ENCODE results near the gene LHFPL5.

Gene LHFPL5

DNA sequence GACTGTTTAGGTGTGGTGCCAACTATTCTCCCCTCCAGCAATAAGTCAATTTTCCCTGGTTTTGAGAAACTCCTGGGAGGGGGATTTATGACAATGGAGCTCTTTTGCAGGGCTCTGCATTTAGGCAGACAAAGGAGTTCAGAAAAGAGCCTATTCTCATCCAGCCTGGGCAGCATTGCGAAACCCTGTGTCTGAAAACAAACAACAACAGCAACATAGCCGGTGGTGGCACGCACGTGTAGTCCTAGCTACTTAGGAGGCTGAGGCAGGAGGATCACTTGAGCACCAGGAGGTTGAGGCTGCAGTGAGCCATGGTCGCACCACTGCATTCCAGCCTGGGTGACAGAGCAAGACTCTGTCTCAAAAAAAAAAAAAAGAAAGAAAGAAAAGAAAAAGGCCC, 14.5 kb upstream of the LHFPL5 start:
- TF ChIP-seq TCF12 (IDR thresholded peaks at IDR 0.05; ENCODE audit: low read depth) (no peak), ZBTB7A (IDR thresholded peaks at IDR 0.05; ENCODE audit: low read depth) (no peak), EP300 (IDR thresholded peaks at IDR 0.05; ENCODE audit: borderline replicate concordance) (no peak), NFIC (IDR thresholded peaks at IDR 0.05) (no peak), CEBPB (IDR thresholded peaks at IDR 0.05) (no peak), TAF1 (IDR thresholded peaks at IDR 0.05; ENCODE audit: low read depth) (no peak), RAD21 (IDR thresholded peaks at IDR 0.05; ENCODE audit: low read depth) (no peak)
- TF ChIP-seq, protein P1, sequence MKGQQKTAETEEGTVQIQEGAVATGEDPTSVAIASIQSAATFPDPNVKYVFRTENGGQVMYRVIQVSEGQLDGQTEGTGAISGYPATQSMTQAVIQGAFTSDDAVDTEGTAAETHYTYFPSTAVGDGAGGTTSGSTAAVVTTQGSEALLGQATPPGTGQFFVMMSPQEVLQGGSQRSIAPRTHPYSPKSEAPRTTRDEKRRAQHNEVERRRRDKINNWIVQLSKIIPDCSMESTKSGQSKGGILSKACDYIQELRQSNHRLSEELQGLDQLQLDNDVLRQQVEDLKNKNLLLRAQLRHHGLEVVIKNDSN (IDR thresholded peaks at IDR 0.05) = no peak
- TF ChIP-seq, protein P2, sequence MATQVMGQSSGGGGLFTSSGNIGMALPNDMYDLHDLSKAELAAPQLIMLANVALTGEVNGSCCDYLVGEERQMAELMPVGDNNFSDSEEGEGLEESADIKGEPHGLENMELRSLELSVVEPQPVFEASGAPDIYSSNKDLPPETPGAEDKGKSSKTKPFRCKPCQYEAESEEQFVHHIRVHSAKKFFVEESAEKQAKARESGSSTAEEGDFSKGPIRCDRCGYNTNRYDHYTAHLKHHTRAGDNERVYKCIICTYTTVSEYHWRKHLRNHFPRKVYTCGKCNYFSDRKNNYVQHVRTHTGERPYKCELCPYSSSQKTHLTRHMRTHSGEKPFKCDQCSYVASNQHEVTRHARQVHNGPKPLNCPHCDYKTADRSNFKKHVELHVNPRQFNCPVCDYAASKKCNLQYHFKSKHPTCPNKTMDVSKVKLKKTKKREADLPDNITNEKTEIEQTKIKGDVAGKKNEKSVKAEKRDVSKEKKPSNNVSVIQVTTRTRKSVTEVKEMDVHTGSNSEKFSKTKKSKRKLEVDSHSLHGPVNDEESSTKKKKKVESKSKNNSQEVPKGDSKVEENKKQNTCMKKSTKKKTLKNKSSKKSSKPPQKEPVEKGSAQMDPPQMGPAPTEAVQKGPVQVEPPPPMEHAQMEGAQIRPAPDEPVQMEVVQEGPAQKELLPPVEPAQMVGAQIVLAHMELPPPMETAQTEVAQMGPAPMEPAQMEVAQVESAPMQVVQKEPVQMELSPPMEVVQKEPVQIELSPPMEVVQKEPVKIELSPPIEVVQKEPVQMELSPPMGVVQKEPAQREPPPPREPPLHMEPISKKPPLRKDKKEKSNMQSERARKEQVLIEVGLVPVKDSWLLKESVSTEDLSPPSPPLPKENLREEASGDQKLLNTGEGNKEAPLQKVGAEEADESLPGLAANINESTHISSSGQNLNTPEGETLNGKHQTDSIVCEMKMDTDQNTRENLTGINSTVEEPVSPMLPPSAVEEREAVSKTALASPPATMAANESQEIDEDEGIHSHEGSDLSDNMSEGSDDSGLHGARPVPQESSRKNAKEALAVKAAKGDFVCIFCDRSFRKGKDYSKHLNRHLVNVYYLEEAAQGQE (IDR thresholded peaks at IDR 0.05; ENCODE audit: low read depth) = no peak

DNA sequence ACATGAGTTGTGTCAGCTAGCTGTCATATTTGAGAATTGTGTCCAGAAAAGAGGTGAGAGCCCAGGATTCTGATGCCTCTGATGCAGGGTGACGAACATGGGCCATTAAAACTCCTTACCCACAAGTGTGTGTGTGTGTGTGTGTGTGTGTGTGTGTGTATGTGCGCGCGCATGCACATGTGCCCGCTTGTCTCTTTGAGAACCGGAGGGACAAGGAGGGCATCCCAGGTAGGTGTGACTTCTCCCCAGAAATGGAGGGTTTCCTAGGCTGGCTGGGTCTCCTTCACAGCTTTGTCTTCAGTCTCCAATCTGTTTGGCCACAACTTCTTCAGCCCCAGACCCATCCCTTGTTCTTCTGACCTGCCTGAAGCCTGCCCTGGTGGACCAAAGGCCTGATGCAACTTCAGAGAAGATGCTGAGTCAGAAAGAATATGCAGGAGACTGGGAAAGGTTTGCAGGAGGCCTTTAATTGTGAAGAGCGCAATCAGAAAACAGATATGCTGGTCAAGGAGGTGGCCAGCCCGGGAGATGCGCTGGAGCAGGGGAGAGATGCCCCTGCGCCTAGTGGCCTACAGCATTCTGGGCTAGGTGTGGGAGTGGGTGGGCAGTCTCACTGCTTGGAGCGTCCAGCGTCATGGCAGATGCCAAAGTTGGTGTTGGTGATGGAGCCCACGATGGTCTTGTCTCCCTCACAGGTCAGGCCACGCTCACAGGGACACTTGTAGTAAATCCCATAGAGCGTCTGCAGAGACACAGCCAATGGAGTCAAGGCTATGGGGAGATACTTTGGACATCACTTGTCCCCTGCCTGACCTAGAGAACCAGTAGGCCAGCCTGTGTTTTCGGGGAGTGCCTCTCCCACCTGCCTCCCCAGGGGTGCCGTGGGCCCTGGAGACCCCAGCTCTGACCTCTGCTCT, 10.4 kb upstream of the LHFPL5 start:
- TF ChIP-seq CEBPB (IDR thresholded peaks at IDR 0.05) (no peak), YY1 (IDR thresholded peaks at IDR 0.05; ENCODE audit: low read depth) (no peak), NFIC (IDR thresholded peaks at IDR 0.05) (no peak), TCF12 (IDR thresholded peaks at IDR 0.05; ENCODE audit: low read depth) (no peak), TAF1 (IDR thresholded peaks at IDR 0.05; ENCODE audit: low read depth) (no peak), EGR1 (IDR thresholded peaks at IDR 0.05) (no peak)
- TF ChIP-seq, protein P1 (IDR thresholded peaks at IDR 0.05) = no peak

DNA sequence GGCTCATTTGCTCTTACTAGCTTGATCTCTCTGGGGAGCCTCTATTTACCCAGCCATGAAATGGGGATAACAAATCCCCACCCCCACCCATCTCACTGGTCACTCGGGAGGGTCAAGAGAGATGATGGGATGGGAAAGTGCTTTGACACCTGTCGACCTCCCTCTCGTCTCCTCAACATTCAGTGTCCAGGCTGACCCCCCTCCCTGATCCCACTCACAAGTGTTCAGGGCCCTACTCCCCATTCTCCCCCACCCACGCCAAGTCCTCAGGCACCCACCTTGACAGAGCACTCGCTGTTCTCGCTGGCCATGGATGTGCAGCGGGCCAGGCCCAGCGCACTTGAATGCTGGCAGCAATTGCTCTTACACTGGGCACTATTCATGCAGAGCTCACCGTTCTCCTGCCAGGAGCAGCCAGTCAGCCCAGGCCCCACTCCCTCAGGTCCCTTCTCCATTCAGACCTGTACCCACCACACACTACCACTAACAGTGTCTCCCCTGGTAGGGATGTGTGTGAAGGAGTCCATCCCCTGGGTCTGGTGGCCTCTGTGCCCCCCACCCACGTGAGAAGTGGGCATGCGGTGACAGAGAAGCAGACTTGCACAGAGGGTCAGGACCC, 9.6 kb upstream of the LHFPL5 start:
- TF ChIP-seq, protein P1 (IDR thresholded peaks at IDR 0.05) = no peak
- TF ChIP-seq EGR1 (IDR thresholded peaks at IDR 0.05) = no peak
- no peak for TF ChIP-seq YY1 (IDR thresholded peaks at IDR 0.05; ENCODE audit: low read depth)
- TF ChIP-seq FOXM1 (IDR thresholded peaks at IDR 0.05; ENCODE audit: borderline replicate concordance, low read depth) = no peak
- TF ChIP-seq TCF12 (IDR thresholded peaks at IDR 0.05; ENCODE audit: low read depth) = no peak
- TF ChIP-seq RAD21 (IDR thresholded peaks at IDR 0.05; ENCODE audit: low read depth) = no peak
- TF ChIP-seq NFIC (IDR thresholded peaks at IDR 0.05) = no peak
- no peak for TF ChIP-seq CREB1 (IDR thresholded peaks at IDR 0.05; ENCODE audit: low read depth)
- TF ChIP-seq, protein P3, sequence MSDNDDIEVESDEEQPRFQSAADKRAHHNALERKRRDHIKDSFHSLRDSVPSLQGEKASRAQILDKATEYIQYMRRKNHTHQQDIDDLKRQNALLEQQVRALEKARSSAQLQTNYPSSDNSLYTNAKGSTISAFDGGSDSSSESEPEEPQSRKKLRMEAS (IDR thresholded peaks at IDR 0.05) = no peak
- TF ChIP-seq, protein P2 (IDR thresholded peaks at IDR 0.05; ENCODE audit: low read depth) = no peak
- no peak for TF ChIP-seq ZBTB7A (IDR thresholded peaks at IDR 0.05; ENCODE audit: low read depth)
- TF ChIP-seq CEBPB (IDR thresholded peaks at IDR 0.05) = no peak
- no peak for TF ChIP-seq TEAD4 (IDR thresholded peaks at IDR 0.05)
- no peak for TF ChIP-seq EP300 (IDR thresholded peaks at IDR 0.05; ENCODE audit: borderline replicate concordance)

DNA sequence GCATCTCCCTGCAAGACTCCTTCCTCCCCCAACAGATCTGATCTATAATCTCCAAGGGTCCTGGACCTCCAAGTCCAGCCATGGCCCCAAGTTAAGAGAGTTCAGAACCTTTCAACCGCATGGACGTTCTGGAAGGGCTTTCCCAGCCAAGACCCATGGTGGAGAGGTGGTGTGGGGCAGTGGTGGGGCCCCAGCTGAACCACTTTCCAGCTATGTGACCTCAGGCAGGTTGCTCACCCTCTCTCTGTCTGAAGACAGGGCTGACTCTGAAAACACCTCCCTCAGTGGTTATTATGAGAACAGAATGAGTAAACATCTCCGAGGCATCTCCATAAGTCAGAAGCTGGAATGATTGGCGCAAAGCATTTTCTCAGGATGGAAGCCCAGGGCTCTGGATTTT, 8.9 kb upstream of the LHFPL5 start:
- no peak for TF ChIP-seq FOXM1 (IDR thresholded peaks at IDR 0.05; ENCODE audit: borderline replicate concordance, low read depth)
- no peak for TF ChIP-seq NFIC (IDR thresholded peaks at IDR 0.05)
- TF ChIP-seq TCF12 (IDR thresholded peaks at IDR 0.05; ENCODE audit: low read depth) = no peak
- TF ChIP-seq TAF1 (IDR thresholded peaks at IDR 0.05; ENCODE audit: low read depth) = no peak
- TF ChIP-seq TEAD4 (IDR thresholded peaks at IDR 0.05) = no peak
- no peak for TF ChIP-seq EGR1 (IDR thresholded peaks at IDR 0.05)
- no peak for TF ChIP-seq YY1 (IDR thresholded peaks at IDR 0.05; ENCODE audit: low read depth)
- TF ChIP-seq, protein P3 (IDR thresholded peaks at IDR 0.05) = no peak

DNA sequence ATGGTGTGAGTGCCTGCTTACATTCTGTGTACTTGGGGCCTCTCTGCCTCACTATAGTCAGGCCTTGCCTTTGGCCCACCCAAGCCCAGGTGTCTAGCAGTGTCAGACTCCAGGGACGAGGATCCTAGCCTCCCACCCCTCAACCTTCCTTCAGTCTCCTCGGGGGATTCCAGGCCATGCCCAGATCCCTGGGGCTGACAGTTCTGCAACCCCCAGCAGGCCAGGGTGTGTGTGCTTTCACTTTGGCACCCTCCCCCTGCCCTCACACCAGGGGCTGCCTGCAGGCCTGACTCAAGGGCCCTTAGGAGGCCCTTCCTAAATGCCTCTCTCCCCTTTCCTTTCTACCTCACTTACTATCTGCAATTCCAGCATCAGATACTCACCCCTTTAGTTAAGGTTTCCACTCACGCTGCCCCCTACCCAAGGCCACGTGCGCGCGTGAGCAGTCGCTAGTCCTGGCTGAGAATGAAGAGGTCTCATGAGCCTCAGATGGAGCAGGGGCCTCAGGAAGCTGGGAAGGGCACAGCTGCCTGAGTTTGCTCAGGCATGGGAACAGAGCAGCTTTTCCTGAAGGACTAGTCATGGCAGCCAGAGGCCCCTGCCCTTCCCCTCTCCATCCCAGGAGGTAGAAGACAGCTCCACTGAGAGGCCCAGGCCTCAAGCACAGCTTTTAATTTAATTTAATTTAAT, 7.2 kb upstream of the LHFPL5 start:
- TF ChIP-seq, protein P1 (IDR thresholded peaks at IDR 0.05) = no peak
- no peak for TF ChIP-seq EP300 (IDR thresholded peaks at IDR 0.05; ENCODE audit: borderline replicate concordance)
- no peak for TF ChIP-seq TEAD4 (IDR thresholded peaks at IDR 0.05)
- TF ChIP-seq RAD21 (IDR thresholded peaks at IDR 0.05; ENCODE audit: low read depth) = no peak
- no peak for TF ChIP-seq NFIC (IDR thresholded peaks at IDR 0.05)
- no peak for TF ChIP-seq TAF1 (IDR thresholded peaks at IDR 0.05; ENCODE audit: low read depth)
- TF ChIP-seq, protein P2 (IDR thresholded peaks at IDR 0.05; ENCODE audit: low read depth) = no peak
- TF ChIP-seq ZBTB7A (IDR thresholded peaks at IDR 0.05; ENCODE audit: low read depth) = no peak

Data from Ishikawa (cell line).